HG03457 (cell line): ENCODE measurements around the gene HGF.
"Not testable (repeated sequence)": the region's sequence is repeated elsewhere in the genome, so short reads cannot be mapped to it uniquely, and the experiment has no call there.

ENCODE experiments used
- ATAC-seq: cut with Tn5 transposase; IDR thresholded peaks from one replicate; pipeline ENCODE4 v1.9.1; 2021; ENCODE audit warnings: moderate number of reproducible peaks; ENCODE audit not compliant: unreplicated experiment

The HGF gene

DNA sequence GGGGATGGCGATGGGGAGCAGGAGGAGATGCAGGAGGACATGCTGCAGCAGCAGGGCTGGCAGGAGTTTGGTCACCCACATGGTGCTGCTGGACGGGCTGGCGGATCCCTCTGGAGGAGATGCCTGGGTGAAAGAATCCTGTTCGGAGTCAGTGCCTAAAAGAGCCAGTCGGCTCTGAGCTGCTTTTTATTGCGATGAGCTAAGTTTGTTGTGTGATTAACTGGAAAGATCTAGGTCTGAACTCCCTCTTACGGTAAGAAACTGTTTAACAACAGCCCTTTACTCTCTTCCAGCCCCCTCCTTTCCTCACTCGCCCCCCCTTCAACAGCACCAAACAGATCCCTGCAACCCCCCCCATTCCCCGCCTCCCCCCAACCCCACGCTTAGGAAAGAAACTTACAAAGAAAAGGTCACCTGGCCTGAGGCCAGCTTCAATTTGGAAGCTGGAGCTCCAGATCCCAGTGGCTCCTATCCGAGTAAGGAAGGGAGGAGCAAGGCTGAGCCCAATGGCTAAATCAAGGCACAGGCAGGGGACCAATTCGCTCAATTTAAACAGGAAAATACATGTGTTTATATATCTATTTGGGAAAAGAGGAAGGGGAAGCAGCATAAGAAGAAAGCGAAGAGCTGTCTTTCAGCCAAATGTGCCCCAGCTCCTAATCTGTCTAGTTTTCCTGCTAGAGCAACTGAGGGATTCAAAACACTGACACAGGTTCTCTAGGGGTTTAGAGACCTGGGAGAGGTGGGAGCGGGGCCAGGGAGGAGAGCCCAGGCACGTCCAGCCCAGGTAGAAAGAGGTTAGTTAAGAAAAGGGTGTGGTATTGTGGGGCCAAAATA, at the start of gene HGF:
Gene HGF (minus strand): TSS at position 157 of the 837 bp plus-strand sequence. CDS start 76 bp downstream, at position 81.
- ATAC-seq, result no peak

- no peak for ATAC-seq
These were observed 46.5 kb upstream of the HGF start for GRCh38 chr7:81816312-81816711.

GRCh38 chr7:81812866-81813476, 43.1 kb upstream of the HGF start:
- peak; percentile 59 for ATAC-seq

GRCh38 chr7:81811956-81812865, 42.4 kb upstream of the HGF start:
- no peak for ATAC-seq

- ATAC-seq, result no peak
These were observed 40.8 kb upstream of the HGF start for GRCh38 chr7:81810476-81811155.

- ATAC-seq, result not testable (repeated sequence)
These were observed 38.5 kb upstream of the HGF start for GRCh38 chr7:81808310-81808709.

DNA sequence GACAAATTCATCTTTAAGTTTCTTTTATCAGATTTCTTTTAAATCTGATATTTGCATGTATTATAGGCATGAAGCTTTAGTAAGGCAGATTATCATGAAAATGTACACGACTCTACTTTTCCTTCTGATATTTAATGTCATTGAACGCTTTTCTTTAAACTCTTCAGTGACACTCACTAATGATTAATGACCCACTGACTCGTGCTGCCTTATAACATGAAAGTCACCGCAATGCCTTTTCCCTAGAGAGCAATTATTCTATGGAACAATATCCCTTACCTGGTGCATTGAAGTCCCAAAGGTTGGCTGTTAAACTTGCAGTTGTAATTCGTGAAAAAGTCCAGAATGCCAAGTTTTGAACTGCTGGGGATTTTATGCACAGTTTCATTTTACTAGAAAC, 33.4 kb upstream of the HGF start:
- ATAC-seq, result no peak

- no peak for ATAC-seq
These were observed 32.4 kb upstream of the HGF start for GRCh38 chr7:81802251-81802650.

- ATAC-seq, result no peak
These were observed 31.7 kb upstream of the HGF start for GRCh38 chr7:81801532-81801931.

DNA sequence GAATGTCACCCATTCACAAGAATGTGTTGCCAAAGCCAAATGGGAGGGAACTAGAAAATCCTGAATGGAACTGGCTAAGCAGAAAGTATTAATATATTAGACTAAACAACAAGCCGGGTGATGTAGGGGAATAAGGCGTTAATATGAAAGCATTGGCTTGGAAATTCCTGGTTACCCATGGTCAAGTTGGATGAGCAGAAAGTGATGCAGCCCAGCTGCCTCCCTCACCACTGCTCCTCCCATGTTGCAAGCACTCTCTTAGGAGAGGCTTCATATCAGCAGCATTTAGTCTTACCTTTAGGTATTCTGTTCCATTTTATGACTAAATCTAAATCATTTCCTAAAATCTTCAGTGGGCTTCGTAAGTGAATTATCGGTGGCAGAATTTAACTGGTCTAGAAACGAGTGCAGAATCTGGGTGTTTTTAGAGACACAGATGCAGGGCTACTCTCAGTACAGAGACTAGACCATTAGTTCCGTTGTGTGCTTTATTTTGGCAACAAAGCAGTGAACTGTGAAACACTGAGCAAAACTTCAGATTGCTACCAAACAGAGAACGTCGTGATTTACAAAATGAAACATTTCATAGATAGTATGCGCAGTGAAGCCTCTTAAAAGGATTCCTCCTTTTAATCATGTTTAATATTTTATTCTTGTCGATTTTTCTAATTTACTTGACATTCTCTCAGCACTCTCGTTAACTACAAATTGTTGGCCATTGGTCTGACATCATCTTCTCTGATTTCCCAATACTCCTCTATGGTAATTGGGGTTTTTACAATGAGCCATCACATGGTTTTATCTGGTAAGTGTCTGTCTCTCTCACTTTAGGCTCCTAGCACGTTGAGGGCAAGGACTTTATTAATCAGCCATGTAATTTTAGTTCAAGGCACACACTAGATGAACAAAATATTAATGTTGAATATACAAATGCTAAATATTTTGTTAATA, 22.0 kb upstream of the HGF start:
- ATAC-seq, result no peak

GRCh38 chr7:81790686-81791085, 20.8 kb upstream of the HGF start:
- no peak for ATAC-seq

DNA sequence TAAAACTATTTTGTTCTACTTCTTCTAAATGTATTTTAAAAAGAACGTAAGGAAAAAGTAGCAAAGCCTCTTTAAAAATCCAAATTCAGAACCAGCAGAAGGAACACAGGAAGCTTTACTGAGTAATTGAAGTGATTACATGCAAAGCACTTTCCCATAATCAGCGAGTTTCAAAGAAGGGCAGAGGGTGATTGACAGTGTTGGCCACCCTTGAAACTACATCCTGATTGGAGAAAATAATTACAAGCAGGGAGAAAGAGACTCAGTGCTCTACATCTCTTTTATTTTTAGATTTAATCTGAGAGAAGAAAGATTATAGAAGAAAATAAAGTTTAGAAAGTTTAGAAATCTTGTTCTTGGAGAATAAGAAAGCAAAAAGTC, 20.3 kb upstream of the HGF start:
- ATAC-seq, result no peak

GRCh38 chr7:81789406-81790119, 19.7 kb upstream of the HGF start:
- no peak for ATAC-seq

GRCh38 chr7:81788246-81788645, 18.4 kb upstream of the HGF start:
- no peak for ATAC-seq

GRCh38 chr7:81783818-81784217, 14.0 kb upstream of the HGF start:
- no peak for ATAC-seq

DNA sequence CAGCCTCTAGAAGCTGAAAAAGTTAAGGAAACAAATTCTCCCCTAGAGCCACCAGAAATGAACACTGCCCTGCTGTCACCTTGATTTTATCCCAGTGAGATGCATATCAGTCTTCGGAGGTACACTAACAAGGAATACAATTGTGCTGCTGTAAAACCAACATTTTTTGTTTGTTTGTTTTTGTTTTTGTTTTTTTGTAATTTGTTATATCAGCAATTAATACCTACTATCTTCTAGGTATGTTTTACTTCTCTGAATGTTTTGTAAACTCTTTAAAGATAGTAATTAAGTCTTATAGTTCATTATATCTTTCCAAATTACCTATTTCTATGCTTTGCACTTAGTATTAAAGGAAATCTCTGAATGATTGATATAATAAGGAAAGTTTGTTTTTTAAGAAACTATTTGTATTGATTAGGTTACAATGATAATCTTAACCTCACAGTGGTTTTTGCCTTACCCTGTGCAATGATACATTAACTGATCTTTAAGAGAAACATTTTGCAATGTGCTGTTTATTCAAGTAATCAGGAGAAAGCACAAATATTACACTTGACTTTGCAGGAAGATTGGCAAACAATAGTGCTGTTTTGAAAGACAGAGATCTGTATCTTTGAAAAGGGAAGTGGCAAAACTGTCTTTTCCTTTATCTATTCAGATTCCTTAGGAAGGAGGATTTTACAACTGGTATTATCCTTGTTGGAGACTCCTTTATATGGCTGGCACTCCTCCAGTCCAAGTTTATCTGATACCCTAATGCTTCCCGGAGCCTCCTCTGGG, 11.3 kb upstream of the HGF start:
- no peak for ATAC-seq

DNA sequence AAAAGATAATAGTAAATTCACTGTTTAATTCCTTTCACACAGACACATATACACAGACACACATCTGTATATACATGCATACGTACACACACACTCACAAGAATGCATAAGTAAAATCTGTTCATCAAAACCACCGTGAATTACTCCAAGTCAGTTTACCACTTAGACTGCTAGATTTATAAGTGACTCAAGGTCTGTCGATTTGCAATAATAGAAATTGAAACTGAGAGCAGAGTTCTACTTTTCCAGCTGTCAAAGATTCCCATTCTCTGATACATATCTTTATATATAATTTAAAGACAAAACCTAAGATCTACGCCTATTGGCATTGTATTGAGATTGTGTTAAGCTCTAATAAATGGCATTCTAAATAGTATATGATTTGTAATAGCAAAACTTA, 9.9 kb upstream of the HGF start:
- ATAC-seq, result no peak

GRCh38 chr7:81777697-81778096, 7.8 kb upstream of the HGF start:
- ATAC-seq, result no peak
